K562 (cell line): ENCODE data around the gene AANAT. TPM values are rescaled to one million over a fixed set of nuclear protein-coding genes. Genes with fewer than 3 reads are reported as not detected.
A peak's percentile ranks its signal among the peaks of the same experiment; 100 is the strongest.

Experiments used
- ATAC-seq: fragments of 200-7000 bp; cut with Tn5 transposase; 3 replicates; pipeline ENCODE4 v1.9.1; 2020; ENCODE audit warnings: moderate library complexity
- BruUV-seq: library from RNA; stranded (reverse); fragments of 400-500 nt; replicated peaks from 2 replicates; lab custom pipeline; 2021; lab: Mats Ljungman, UMichigan
- CTCF ChIA-PET: fragments of 300-600 bp; formaldehyde crosslinking; extraction: SDS; loops from one replicate; lab custom pipeline; 2021; ENCODE audit warnings: low intra/inter-chr PET ratio; lab: Yijun Ruan, JAX
- POLR2A ChIA-PET: fragments of 300-600, 350-650 bp; sonication (Branson Sonifier 250); formaldehyde crosslinking; extraction: SDS; loops from one replicate; lab custom pipeline; 2021; ENCODE audit warnings: antibody characterized with exemption, inconsistent platforms; lab: Yijun Ruan, JAX
- DNase-seq, 4 experiments: peaks; one replicate each; pipeline versions ENCODE4 v3.0.0 to v3.0.0-alpha.2; 2011 to 2018; ENCODE audit warnings: low spot score in 3 of 4, mixed read lengths in 3 of 4; ENCODE audit errors: extremely low read depth in 1 of 4
- FAIRE-seq: peaks from 2 replicates; lab custom pipeline; 2011; peaks lifted over from hg19 to GRCh38; lab: Jason Lieb, UNC
- H2AFZ ChIP-seq: 2 replicates; pipeline ENCODE4 v1.6.0; 2011; ENCODE audit warnings: low read depth, low read length, control low read depth, inconsistent platforms
- H3K27ac ChIP-seq: fragments of 200-600 bp; 3 replicates; pipeline ENCODE4 v1.8.0; 2011; ENCODE audit warnings: low read depth, mild to moderate bottlenecking, control low read depth, inconsistent platforms, low read length, moderate library complexity, mixed read lengths; ENCODE audit errors: extremely low read depth
- H3K27me3 ChIP-seq, 2 experiments: fragments of 300-600 bp in 1 of 2; 2 replicates in 1 of 2; 3 replicates in 1 of 2; pipeline versions ENCODE4 v1.6.0 to v1.8.0; 2011; ENCODE audit warnings: inconsistent platforms in 2 of 2, low read length in 2 of 2, mild to moderate bottlenecking in 1 of 2, mixed read lengths in 1 of 2, moderate library complexity in 1 of 2; ENCODE audit not compliant: control insufficient read depth in 2 of 2, insufficient read depth in 2 of 2
- H3K36me3 ChIP-seq: fragments of 300-600 bp; 3 replicates; pipeline ENCODE4 v1.8.0; 2011; ENCODE audit warnings: mild to moderate bottlenecking, low read length, inconsistent platforms; ENCODE audit not compliant: control insufficient read depth, insufficient read depth
- H3K4me1 ChIP-seq, 2 experiments: fragments of 200-600 bp in 1 of 2; replicated peaks in 1 of 2; 2 replicates in 1 of 2; 3 replicates in 1 of 2; pipeline versions ENCODE4 v1.5.1 to v1.8.0; 2011; ENCODE audit warnings: inconsistent platforms in 2 of 2, low read length in 2 of 2, mild to moderate bottlenecking in 1 of 2, mixed read lengths in 1 of 2, moderate library complexity in 1 of 2; ENCODE audit not compliant: control insufficient read depth in 2 of 2, insufficient read depth in 2 of 2
- H3K4me2 ChIP-seq: 2 replicates; pipeline ENCODE4 v1.6.1; 2011; ENCODE audit warnings: low read length, control low read depth, inconsistent platforms, mixed read lengths; ENCODE audit not compliant: insufficient read depth
- H3K4me3 ChIP-seq: fragments of 200-600 bp; sonication (generic), shearing (Covaris generic); 2 replicates; pipeline ENCODE4 v1.5.1; 2016; ENCODE audit warnings: control low read depth, inconsistent platforms
- H3K79me2 ChIP-seq: fragments of 200-600 bp; 3 replicates; pipeline ENCODE4 v1.8.0; 2011; ENCODE audit warnings: low read length, inconsistent platforms; ENCODE audit not compliant: control insufficient read depth, insufficient read depth
- H3K9ac ChIP-seq, 2 experiments: 2 replicates each; pipeline versions ENCODE4 v1.6.0 to v1.6.1; 2011; ENCODE audit warnings: low read depth in 2 of 2, low read length in 2 of 2, control low read depth in 1 of 2, inconsistent platforms in 1 of 2, mild to moderate bottlenecking in 1 of 2, mixed read lengths in 1 of 2; ENCODE audit not compliant: insufficient read depth in 1 of 2
- H3K9me1 ChIP-seq: one replicate; pipeline ENCODE4 v1.6.0; 2011; ENCODE audit warnings: inconsistent platforms, mild to moderate bottlenecking, low read length, moderate library complexity; ENCODE audit not compliant: control insufficient read depth, insufficient read depth
- H3K9me3 ChIP-seq: replicated peaks from 2 replicates; pipeline ENCODE4 v1.5.1; 2011; ENCODE audit warnings: low read depth, low read length, inconsistent platforms; ENCODE audit not compliant: control insufficient read depth, insufficient read depth
- H4K20me1 ChIP-seq: replicated peaks from 2 replicates; pipeline ENCODE4 v1.6.1; 2011; ENCODE audit warnings: low read length, inconsistent platforms, mixed read lengths; ENCODE audit not compliant: control insufficient read depth, insufficient read depth
- ARNT ChIP-seq, 2 experiments: fragments of 450-650 bp; IDR thresholded peaks; 2 replicates each; pipeline ENCODE4 v1.6.1; 2016; ENCODE audit warnings: mild to moderate bottlenecking in 1 of 2
- BHLHE40 ChIP-seq: IDR thresholded peaks from 2 replicates; pipeline ENCODE4 v1.6.1; 2011; ENCODE audit warnings: low read length, improper control_type of control experiment
- KAT7 ChIP-seq: sonication (generic); formaldehyde crosslinking; IDR thresholded peaks from 2 replicates; pipeline ENCODE4 v1.8.0; 2022; ENCODE audit warnings: missing genetic modification reagents, mild to moderate bottlenecking, borderline replicate concordance
- PHTF2 ChIP-seq: fragments of 250-450 bp; sonication (Bioruptor Pico); IDR thresholded peaks from 2 replicates; pipeline ENCODE4 v1.5.0; 2021; ENCODE audit warnings: mild to moderate bottlenecking
- RBM39 ChIP-seq: fragments of 200-400 bp; formaldehyde crosslinking; optimal IDR thresholded peaks from 2 replicates; pipeline ENCODE3; 2018; ENCODE audit warnings: low read depth, low read length
- SP2 ChIP-seq: IDR thresholded peaks from 2 replicates; pipeline ENCODE4 v1.6.1; 2011; ENCODE audit warnings: mild to moderate bottlenecking, low read depth, low read length, moderate library complexity; ENCODE audit not compliant: poor library complexity, severe bottlenecking; ENCODE audit errors: extremely low read depth
- SRSF7 ChIP-seq: fragments of 200-400 bp; formaldehyde crosslinking; optimal IDR thresholded peaks from 2 replicates; pipeline ENCODE3; 2017; ENCODE audit warnings: mild to moderate bottlenecking, low read depth, low read length
- STAT5B ChIP-seq: fragments of 250-450 bp; sonication (Bioruptor Pico); IDR thresholded peaks from 2 replicates; pipeline ENCODE4 v1.8.0; 2021; ENCODE audit warnings: mild to moderate bottlenecking, inconsistent platforms
- TOE1 ChIP-seq, 2 experiments: fragments of 450-650 bp in 1 of 2; sonication (generic) in 1 of 2; formaldehyde crosslinking in 1 of 2; IDR thresholded peaks; 2 replicates each; pipeline versions ENCODE4 v1.7.1 to v1.8.0; 2016 to 2022; ENCODE audit warnings: borderline replicate concordance in 2 of 2, mild to moderate bottlenecking in 2 of 2, antibody characterized with exemption in 1 of 2, inconsistent platforms in 1 of 2, low read depth in 1 of 2, missing genetic modification reagents in 1 of 2, moderate library complexity in 1 of 2
- ZNF316 ChIP-seq: fragments of 450-650 bp; IDR thresholded peaks from 2 replicates; pipeline ENCODE4 v1.6.1; 2016
- WGBS: fragments of 100-300 bp; shearing (Covaris generic); methylation state at CpG from one replicate; pipeline ENCODE4 v1.1.6; 2016; ENCODE audit warnings: low coverage, mixed read lengths; ENCODE audit not compliant: insufficient coverage; ENCODE audit errors: missing lambda C conversion rate; 5-methylcytosine and 5-hydroxymethylcytosine counted together
- in situ Hi-C: fragments of 300-500 bp; cut with MboI; formaldehyde crosslinking; loops from 4 replicates; pipeline ENCODE4 v1.15.0; 2018; ENCODE audit warnings: inconsistent platforms, mixed read lengths
- intact Hi-C: fragments of 100-400 bp; cut with micrococcal nuclease; formaldehyde crosslinking; loops from 2 replicates; pipeline ENCODE4 v1.14.2; 2022
- polyA plus RNA-seq, 8 experiments: library from polyadenylated mRNA; depleted of rRNA in 4 of 8; stranded (reverse) in 5 of 8; unstranded in 3 of 8; fragments of >200 nt; fragmentation: Nextera tagmentation in 2 of 8; fragmentation: Illumina TruSeq in 1 of 8; extraction: Ambion mirVana in 2 of 8; extraction: Trizol in 1 of 8; gene quantifications; 2 replicates each; pipeline versions ENCODE4 v1.2.1 to v1.2.3, GENCODE V29; 2011 to 2014; ENCODE audit warnings: inconsistent platforms in 1 of 8, missing spikeins in 1 of 8
- total RNA-seq, 7 experiments: library from RNA; depleted of rRNA in 6 of 7; stranded (reverse); fragments of >200 nt in 6 of 7; fragmentation: Illumina TruSeq in 2 of 7; extraction: Trizol in 2 of 7; gene quantifications; 2 replicates each; pipeline versions ENCODE4 v1.2.1 to v1.2.3, GENCODE V29; 2011 to 2021; ENCODE audit warnings: low replicate concordance in 1 of 7
- TF ChIP-seq, protein P1 (sequence below), 2 experiments: fragments of 250-450 bp in 1 of 2; fragments of 450-650 bp in 1 of 2; sonication (Bioruptor Pico) in 1 of 2; IDR thresholded peaks; 2 replicates each; pipeline versions ENCODE4 v1.6.1 to v1.8.0; 2016 to 2021; ENCODE audit warnings: mild to moderate bottlenecking in 2 of 2, moderate library complexity in 2 of 2, missing compliant biosample characterization in 1 of 2, missing genetic modification characterization in 1 of 2
- TF ChIP-seq, protein P2 (sequence below): sonication (generic); formaldehyde crosslinking; IDR thresholded peaks from 2 replicates; pipeline ENCODE4 v1.5.0; 2020; ENCODE audit warnings: missing genetic modification reagents
- TF ChIP-seq, protein P3 (sequence below): fragments of 250-450 bp; sonication (Bioruptor Pico); IDR thresholded peaks from 2 replicates; pipeline ENCODE4 v1.9.0; 2021; ENCODE audit warnings: mild to moderate bottlenecking
- TF ChIP-seq, protein P4 (sequence below): sonication (generic); formaldehyde crosslinking; IDR thresholded peaks from 2 replicates; pipeline ENCODE4 v1.9.0; 2022; ENCODE audit warnings: mild to moderate bottlenecking, missing genetic modification reagents

The AANAT gene
- total and polyA plus RNA-seq, 9 of the 15 experiments (the other 6 are each of a cell fraction or from before 2014, with no cell fraction given) = not detected

DNA sequence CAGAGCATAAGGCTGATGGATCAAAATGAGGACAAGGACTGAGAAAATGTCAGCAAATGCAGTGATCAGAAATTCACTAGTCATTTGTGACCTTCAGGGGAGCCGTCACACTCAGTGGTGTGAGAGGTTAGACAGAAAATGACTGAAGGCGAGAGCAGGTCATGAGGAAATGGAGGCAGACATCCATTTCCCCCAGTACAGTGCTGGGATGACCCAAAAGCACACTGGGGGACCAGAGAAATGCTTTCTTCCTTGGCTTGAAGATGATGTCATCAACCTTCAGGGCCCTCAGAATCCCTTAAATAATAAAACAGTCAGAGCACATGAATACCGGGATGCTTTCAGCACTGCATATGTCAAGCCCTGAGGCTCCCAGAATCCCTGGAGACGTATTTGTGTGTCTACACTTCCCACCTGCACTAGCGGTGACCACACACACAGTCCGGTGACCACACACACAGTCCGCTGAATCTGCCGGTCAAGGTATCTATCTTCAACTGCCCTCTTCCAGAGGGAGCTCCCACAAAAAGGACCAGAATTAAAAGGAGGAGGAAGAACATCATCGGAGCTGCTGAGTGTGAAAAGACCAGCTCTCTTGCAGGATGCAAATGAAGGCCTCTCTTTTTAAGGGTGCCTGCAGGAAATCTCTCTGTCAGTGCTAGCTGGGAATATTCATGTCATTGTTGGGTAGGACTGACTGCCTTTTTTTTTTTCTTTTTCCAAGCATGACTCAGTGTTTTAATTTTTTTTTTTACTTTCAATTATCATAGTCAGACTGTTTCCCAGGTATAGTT is 22.7 kb upstream of the AANAT start (continued):
- TF ChIP-seq SP2 (no peak), SRSF7 (no peak), PHTF2 (CRISPR knock-in tag) (no peak), ARNT (IDR thresholded peaks at IDR 0.05) (no peak)
- TF ChIP-seq, all 486 proteins: peak for 22

DNA sequence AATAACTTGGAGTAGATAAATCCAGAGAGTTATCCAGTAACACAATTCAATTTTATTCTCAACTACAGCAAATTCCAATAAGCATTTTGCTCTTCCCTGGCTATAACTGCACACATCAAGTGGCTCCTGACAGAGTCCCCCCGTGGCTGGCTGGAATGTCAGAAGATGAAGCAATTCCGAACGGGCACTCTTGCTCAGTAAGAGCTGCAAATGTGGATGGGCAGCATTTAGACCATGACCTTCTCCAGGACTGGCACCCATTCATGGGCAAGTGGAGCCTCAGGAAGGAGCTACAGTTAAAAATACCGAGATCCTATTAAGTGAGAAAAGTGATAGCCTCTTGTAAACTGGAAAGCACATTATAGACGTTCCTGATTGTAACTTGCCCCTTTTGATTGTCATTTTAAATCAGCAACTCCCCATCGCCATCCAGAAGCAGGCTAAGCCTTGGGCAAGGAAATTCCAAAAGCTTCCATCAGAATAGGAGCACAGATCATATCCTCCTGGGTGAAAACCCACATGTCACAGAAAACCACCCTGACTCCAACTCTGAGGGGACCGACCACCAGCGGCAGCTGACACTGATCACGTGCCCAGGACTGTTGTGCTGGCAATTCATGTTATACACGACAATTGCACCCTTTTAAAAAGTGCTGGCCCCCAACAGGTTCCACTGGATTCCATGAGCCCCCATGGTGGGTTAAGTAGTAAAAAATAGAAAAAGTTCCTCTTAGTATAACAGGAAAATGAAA is 21.5 kb upstream of the AANAT start:
- Histone ChIP-seq H3K4me1 (peaks cover 54 to 66% of the 10 kb centered on the region in 2 experiments), H2AFZ (no peak overlapping the region), H3K9me1 (no peaks in the 10 kb centered on the region), H3K27ac (peak overlapping the region; percentile 60; the same call in 2 of the 3 replicates), H3K9me3 (no peaks in the 10 kb centered on the region), H3K9ac (peak overlapping the region in 1 of 2 experiments; percentile 24; a peak in 1 of 4 replicates), H3K36me3 (0 out of 3 replicates have a peak, but pooled peaks cover 2% of the 10 kb centered on the region), H3K27me3 (no peaks in the 10 kb centered on the region), H3K79me2 (peaks cover 99% of the 10 kb centered on the region), H3K4me2 (peak overlapping the region; percentile 14; the same call in 1 of the 2 replicates), H3K4me3 (no peak overlapping the region), H4K20me1 (peaks cover 44% of the 10 kb centered on the region; the same call in 1 of the 2 replicates)
- ChIA-PET POLR2A (interaction anchor here (0.7 to 2.5 kb wide), 6 partner anchors 10 to 155 kb away, joined by 3 to 8 read pairs (median 4); partner anchors contain the start of gene SPHK1), CTCF (no interaction called here)
- ATAC-seq (no peak), FAIRE-seq (no peak), DNase-seq (no peak)
- intact Hi-C loops = no loop called here
- BruUV-seq = no TSS peak
- in situ Hi-C loops = no loop called here
- WGBS = 37% methylated on average over 10 of the region's 10 CpGs
- TF ChIP-seq BHLHE40 = peak; percentile 60
- TF ChIP-seq, protein P1, sequence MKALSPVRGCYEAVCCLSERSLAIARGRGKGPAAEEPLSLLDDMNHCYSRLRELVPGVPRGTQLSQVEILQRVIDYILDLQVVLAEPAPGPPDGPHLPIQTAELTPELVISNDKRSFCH (CRISPR knock-in tag; IDR thresholded peaks at IDR 0.05) = no peak
- TF ChIP-seq, protein P1 (tag; IDR thresholded peaks at IDR 0.05) = 0 out of 2 replicates have a peak, but pooled peaks have one; percentile 15
- TF ChIP-seq RBM39 = no peak
- no peak for TF ChIP-seq ZNF316
- TF ChIP-seq STAT5B (CRISPR knock-in tag) = no peak
- 0 out of 2 replicates have a peak, but pooled peaks have one; percentile 42 for TF ChIP-seq KAT7 (CRISPR knock-in tag)
- TF ChIP-seq TOE1 (IDR thresholded peaks at IDR 0.05; ENCODE audit: borderline replicate concordance) = 0 out of 2 replicates have a peak, but pooled peaks have one; percentile 9
- TF ChIP-seq TOE1 (CRISPR knock-in tag; IDR thresholded peaks at IDR 0.05; ENCODE audit: borderline replicate concordance, low read depth) = no peak
- TF ChIP-seq, protein P2, sequence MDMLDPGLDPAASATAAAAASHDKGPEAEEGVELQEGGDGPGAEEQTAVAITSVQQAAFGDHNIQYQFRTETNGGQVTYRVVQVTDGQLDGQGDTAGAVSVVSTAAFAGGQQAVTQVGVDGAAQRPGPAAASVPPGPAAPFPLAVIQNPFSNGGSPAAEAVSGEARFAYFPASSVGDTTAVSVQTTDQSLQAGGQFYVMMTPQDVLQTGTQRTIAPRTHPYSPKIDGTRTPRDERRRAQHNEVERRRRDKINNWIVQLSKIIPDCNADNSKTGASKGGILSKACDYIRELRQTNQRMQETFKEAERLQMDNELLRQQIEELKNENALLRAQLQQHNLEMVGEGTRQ (CRISPR knock-in tag) = peak; percentile 57
- TF ChIP-seq, protein P3, sequence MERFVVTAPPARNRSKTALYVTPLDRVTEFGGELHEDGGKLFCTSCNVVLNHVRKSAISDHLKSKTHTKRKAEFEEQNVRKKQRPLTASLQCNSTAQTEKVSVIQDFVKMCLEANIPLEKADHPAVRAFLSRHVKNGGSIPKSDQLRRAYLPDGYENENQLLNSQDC (CRISPR knock-in tag) = no peak
- TF ChIP-seq, protein P4, sequence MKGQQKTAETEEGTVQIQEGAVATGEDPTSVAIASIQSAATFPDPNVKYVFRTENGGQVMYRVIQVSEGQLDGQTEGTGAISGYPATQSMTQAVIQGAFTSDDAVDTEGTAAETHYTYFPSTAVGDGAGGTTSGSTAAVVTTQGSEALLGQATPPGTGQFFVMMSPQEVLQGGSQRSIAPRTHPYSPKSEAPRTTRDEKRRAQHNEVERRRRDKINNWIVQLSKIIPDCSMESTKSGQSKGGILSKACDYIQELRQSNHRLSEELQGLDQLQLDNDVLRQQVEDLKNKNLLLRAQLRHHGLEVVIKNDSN = peak; percentile 68
